ENCODE data around the gene AIF1L. TPM values are rescaled to one million over a fixed set of nuclear protein-coding genes. Genes with fewer than 3 reads are reported as not detected.

AIF1L gene
- total RNA-seq, 2 experiments from 2014 or later, result 1.0 to 1.4 TPM

DNA sequence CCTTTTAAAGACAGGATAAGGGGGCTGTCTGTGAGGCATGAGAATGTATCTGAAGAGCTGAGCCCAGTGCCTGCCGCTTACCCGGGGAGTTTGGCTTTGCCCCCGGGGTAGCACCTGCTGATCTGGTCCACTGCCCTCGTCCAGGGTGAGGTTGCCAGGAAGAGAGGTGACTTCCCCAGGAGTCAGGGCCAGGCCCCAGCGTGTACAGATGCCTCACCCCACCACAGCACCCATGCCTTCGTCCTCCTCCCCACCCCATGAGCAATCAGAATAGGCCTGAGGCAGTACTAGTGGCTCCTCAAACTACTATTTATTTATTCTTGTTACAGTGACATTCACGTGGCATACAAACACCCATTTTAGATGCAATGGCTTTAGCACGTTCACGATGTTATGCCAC, 15.7 kb upstream of the AIF1L start:
- ATAC-seq, result no peak
- CTCF ChIA-PET, result interaction anchor here (1.4 kb wide), 1 partner anchor 24 kb away, joined by 3 read pairs; no protein-coding TSS in a partner anchor
- intact Hi-C loops (cut with DNase I, micrococcal nuclease), result no loop called here

DNA sequence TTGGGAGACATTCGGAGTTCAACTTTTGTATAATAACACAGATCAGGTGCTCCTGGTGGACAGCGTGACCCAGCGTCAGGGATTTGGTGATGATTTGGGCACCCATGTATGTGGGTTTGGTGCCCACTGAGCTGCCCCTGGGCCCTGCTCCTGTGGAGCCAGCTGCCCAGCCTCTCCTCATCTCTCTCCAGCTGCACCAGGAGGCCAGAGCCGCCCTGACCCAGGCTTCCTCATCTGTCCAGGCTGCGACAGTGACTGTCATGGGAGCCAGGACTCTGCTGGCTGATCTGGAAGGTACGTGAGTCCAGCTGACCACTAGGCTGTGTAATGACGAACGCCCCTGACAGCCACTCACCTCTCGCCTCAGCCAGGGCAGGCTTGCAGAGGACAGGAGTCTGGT, 14.5 kb upstream of the AIF1L start:
- H3K9me3 Mint-ChIP-seq (ENCODE audit: low read depth), result no peaks in the 10 kb centered on the region
- H3K27me3 Mint-ChIP-seq, result peaks cover 2% of the 10 kb centered on the region
- H3K36me3 Mint-ChIP-seq (ENCODE audit: low read depth), result no peaks in the 10 kb centered on the region
- no peak for ATAC-seq
- POLR2A ChIA-PET, result no interaction called here
- CTCF ChIA-PET, result no interaction called here
- DNase-seq, result no peak
- no peak overlapping the region for H3K4me3 Mint-ChIP-seq
- no peaks in the 10 kb centered on the region for H3K4me1 Mint-ChIP-seq
- H3K27ac Mint-ChIP-seq, result no peak overlapping the region
- intact Hi-C loops (cut with DNase I, micrococcal nuclease), result no loop called here

More for the DNA sequence above, 15.7 kb upstream of the AIF1L start:
- Mint-ChIP-seq H3K4me3 (no peak overlapping the region), H3K36me3 (ENCODE audit: low read depth) (no peaks in the 10 kb centered on the region), H3K27ac (no peak overlapping the region), H3K27me3 (peaks cover 2% of the 10 kb centered on the region), H3K4me1 (no peaks in the 10 kb centered on the region), H3K9me3 (ENCODE audit: low read depth) (no peaks in the 10 kb centered on the region)
- no peak for DNase-seq
- POLR2A ChIA-PET, result no interaction called here

DNA sequence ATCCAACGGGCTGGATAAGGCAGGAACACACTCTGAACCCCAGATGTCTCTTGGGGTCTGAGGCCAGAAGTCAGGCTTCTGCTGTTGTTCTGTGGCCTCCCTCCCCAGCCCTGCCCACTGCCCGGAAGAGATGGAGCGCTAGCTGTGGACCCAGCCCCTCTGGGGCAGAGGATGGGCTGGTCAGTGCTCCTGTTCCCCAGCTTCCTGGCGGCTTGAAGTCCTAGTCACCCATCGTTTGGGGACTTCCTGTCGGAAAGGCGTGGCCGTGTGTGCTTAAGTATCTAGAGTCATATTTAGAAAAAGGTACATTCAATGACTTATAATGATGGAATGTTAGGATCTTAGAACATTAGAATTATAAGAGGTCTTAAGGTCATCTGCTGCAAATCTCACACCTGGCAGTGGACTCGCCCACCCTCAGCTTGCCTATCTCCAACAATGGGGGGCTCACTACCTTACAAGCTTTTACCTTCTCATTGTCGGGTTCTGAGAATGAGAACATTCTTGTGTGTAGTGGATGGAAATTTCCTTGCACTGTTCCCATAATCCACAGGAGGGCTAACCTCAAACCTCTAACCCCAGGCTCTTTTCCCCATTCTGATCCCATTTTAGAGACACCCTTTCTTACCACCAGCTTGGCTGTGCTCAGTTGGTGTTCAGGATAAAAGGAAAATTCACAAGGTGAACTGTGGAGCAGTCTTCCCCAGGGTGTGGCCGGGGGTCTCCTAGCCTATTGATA, 13.4 kb upstream of the AIF1L start:
- ATAC-seq, result no peak
- Mint-ChIP-seq H3K4me3 (no peak overlapping the region), H3K27me3 (peaks cover 2% of the 10 kb centered on the region), H3K27ac (no peak overlapping the region), H3K4me1 (no peaks in the 10 kb centered on the region), H3K9me3 (ENCODE audit: low read depth) (no peaks in the 10 kb centered on the region), H3K36me3 (ENCODE audit: low read depth) (no peaks in the 10 kb centered on the region)
- CTCF ChIA-PET, result interaction anchor here (0.8 kb wide), 1 partner anchor 27 kb away, joined by 3 read pairs; no protein-coding TSS in a partner anchor
- DNase-seq, result no peak
- intact Hi-C loops (cut with DNase I, micrococcal nuclease), result no loop called here
- POLR2A ChIA-PET, result no interaction called here

GRCh38 chr9:131084661-131085369, 11.5 kb upstream of the AIF1L start:
- Mint-ChIP-seq H3K9me3 (ENCODE audit: low read depth) (no peaks in the 10 kb centered on the region), H3K27me3 (peaks cover 2% of the 10 kb centered on the region), H3K4me3 (no peak overlapping the region), H3K27ac (no peak overlapping the region), H3K36me3 (ENCODE audit: low read depth) (no peaks in the 10 kb centered on the region), H3K4me1 (no peaks in the 10 kb centered on the region)
- no peak for DNase-seq
- POLR2A ChIA-PET, result no interaction called here
- intact Hi-C loops (cut with DNase I, micrococcal nuclease), result no loop called here
- ATAC-seq, result no peak
- CTCF ChIA-PET, result interaction anchor here (0.7 kb wide), 3 partner anchors 19 to 1033 kb away, joined by 3 read pairs; no protein-coding TSS in a partner anchor

DNA sequence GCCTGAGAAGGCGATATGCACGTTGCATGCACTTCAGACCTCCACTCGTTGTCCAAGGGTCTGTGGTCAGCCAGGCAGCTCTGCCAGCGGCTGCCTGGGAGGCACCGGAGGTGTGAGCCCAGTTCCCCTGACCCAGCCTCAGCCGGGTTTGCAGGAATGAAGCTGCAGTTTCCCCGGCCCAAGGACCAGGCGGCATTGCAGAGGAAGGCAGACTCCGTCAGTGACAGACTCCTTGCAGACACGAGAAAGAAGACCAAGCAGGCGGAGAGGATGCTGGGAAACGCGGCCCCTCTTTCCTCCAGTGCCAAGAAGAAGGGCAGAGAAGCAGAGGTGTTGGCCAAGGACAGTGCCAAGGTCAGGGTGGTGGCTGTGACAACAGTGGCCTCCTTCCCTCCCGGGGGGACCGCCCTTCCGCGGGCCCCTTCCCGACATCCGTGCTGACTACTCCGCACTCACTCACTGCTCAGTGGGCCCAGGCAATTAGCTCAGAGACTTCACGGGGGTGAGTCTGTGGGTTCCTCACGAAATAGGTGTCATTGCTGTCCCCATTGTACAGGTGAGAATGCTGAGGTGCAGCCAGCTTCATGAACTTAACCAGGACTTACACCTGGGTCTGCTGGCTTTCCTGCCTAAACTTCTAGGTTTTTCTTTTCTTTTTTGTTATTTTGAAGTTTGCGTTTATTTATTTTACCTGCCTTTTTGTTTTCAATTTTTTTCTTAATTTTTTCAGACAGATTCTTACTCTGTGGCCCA, 10.8 kb upstream of the AIF1L start:
- DNase-seq (no peak), ATAC-seq (no peak)
- no peak overlapping the region for H3K4me3 Mint-ChIP-seq
- no peaks in the 10 kb centered on the region for H3K9me3 Mint-ChIP-seq (ENCODE audit: low read depth)
- peaks cover 2% of the 10 kb centered on the region for H3K27me3 Mint-ChIP-seq
- ChIA-PET POLR2A (no interaction called here), CTCF (interaction anchor here (0.7 to 0.9 kb wide), 3 partner anchors 39 to 1032 kb away, joined by 3 read pairs; no protein-coding TSS in a partner anchor)
- no peaks in the 10 kb centered on the region for H3K4me1 Mint-ChIP-seq
- H3K36me3 Mint-ChIP-seq (ENCODE audit: low read depth), result no peaks in the 10 kb centered on the region
- intact Hi-C loops (cut with DNase I, micrococcal nuclease), result no loop called here
- no peak overlapping the region for H3K27ac Mint-ChIP-seq

- Mint-ChIP-seq H3K9me3 (ENCODE audit: low read depth) (no peaks in the 10 kb centered on the region), H3K4me1 (no peaks in the 10 kb centered on the region), H3K36me3 (ENCODE audit: low read depth) (no peaks in the 10 kb centered on the region), H3K4me3 (no peak overlapping the region), H3K27me3 (peaks cover 2% of the 10 kb centered on the region), H3K27ac (no peak overlapping the region)
- ChIA-PET CTCF (no interaction called here), POLR2A (no interaction called here)
- DNase-seq (no peak), ATAC-seq (no peak)
- intact Hi-C loops (cut with DNase I, micrococcal nuclease), result no loop called here
Measured at GRCh38 chr9:131087354-131087893, 8.9 kb upstream of the AIF1L start.

DNA sequence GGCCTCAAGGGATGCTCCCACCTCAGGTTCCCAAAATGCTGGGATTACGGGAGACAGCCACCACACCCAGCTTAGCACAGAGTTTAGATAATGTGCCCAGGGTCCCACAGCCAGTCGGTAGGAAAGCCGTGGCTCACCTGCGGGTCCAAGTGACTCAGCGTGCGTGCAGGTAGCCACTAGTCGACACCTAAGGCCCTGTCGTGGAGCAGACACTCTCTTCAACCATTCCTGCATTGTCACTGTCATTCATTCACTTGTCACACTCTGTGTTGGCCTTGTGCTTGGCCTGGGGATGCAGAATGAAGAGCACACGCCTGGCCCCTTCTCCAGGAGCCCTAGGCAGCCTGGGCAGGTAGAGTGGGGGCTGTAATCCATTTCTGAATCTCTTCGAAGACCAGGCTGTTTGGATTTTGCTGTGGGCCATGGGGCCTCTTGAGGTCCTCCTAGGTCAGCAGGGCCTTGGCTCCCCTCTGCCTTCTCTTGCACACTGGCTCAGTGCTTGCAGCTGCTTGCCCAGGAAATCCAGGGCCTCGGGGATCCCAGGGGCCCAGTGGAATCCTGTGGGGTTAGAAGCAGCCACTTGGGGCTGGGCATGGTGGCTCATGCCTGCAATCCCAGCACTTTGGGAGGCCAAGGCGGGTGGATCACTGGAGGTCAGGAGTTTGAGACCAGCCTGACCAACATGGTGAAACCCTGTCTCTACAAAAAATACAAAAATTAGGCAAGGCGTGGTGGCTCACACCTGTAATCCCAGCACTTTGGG, 6.1 kb upstream of the AIF1L start:
- DNase-seq, result no peak
- Mint-ChIP-seq H3K9me3 (ENCODE audit: low read depth) (no peaks in the 10 kb centered on the region), H3K27me3 (peaks cover 12% of the 10 kb centered on the region), H3K36me3 (ENCODE audit: low read depth) (no peaks in the 10 kb centered on the region), H3K27ac (no peak overlapping the region), H3K4me1 (no peaks in the 10 kb centered on the region), H3K4me3 (no peak overlapping the region)
- ChIA-PET POLR2A (no interaction called here), CTCF (no interaction called here)
- no peak for ATAC-seq
- intact Hi-C loops (cut with DNase I, micrococcal nuclease), result no loop called here

GRCh38 chr9:131091352-131091992, 4.9 kb upstream of the AIF1L start:
- POLR2A ChIA-PET, result no interaction called here
- peaks cover 3% of the 10 kb centered on the region for H3K4me1 Mint-ChIP-seq

DNA sequence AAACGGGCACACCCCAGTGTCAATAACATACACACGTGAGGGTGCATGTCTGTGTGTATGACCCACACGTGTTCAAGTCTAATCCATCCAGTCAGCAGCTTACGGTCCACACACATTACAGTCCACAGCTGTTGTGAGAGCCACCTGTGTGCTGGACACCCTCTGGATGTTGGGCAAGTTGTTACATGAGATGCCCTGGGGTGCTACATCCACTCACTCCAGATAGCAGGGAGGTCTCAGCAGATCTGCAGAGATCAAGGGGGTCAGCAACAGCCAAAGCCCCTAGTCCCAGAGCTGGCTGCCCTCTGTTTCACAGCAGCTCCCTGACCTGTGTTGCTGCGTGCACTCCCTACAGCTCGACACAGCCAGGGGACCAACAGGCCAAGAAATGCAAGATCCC, 4.3 kb upstream of the AIF1L start:
- no peak overlapping the region for H3K27ac Mint-ChIP-seq
- no peaks in the 10 kb centered on the region for H3K9me3 Mint-ChIP-seq (ENCODE audit: low read depth)
- no peak overlapping the region for H3K4me3 Mint-ChIP-seq
- intact Hi-C loops (cut with DNase I, micrococcal nuclease), result no loop called here
- peaks cover 23% of the 10 kb centered on the region for H3K27me3 Mint-ChIP-seq
- ATAC-seq (no peak), DNase-seq (no peak)
- ChIA-PET POLR2A (no interaction called here), CTCF (no interaction called here)
- H3K4me1 Mint-ChIP-seq, result peaks cover 3% of the 10 kb centered on the region
- no peaks in the 10 kb centered on the region for H3K36me3 Mint-ChIP-seq (ENCODE audit: low read depth)

More at GRCh38 chr9:131091352-131091992, 4.9 kb upstream of the AIF1L start:
- intact Hi-C loops (cut with DNase I, micrococcal nuclease), result no loop called here
- no peak for DNase-seq
- no peak overlapping the region for H3K27ac Mint-ChIP-seq
- H3K36me3 Mint-ChIP-seq (ENCODE audit: low read depth), result no peaks in the 10 kb centered on the region
- CTCF ChIA-PET, result no interaction called here
- no peak overlapping the region for H3K4me3 Mint-ChIP-seq
- peaks cover 20% of the 10 kb centered on the region for H3K27me3 Mint-ChIP-seq
- H3K9me3 Mint-ChIP-seq (ENCODE audit: low read depth), result no peaks in the 10 kb centered on the region
- no peak for ATAC-seq

- Mint-ChIP-seq H3K27ac (no peak overlapping the region), H3K4me3 (no peak overlapping the region), H3K4me1 (peaks cover 3% of the 10 kb centered on the region), H3K27me3 (peaks cover 28% of the 10 kb centered on the region), H3K9me3 (ENCODE audit: low read depth) (no peaks in the 10 kb centered on the region), H3K36me3 (ENCODE audit: low read depth) (no peaks in the 10 kb centered on the region)
- CTCF ChIA-PET, result interaction anchor here (0.6 kb wide), 1 partner anchor 33 kb away, joined by 3 read pairs; the partner anchor contains the start of gene NUP214
- DNase-seq (no peak), ATAC-seq (no peak)
- POLR2A ChIA-PET, result no interaction called here
- intact Hi-C loops (cut with DNase I, micrococcal nuclease), result no loop called here
Measured at GRCh38 chr9:131092548-131093440, 3.5 kb upstream of the AIF1L start.
